B cell (primary cell): Measurements from ENCODE around the gene TIMP2. TPM values are rescaled to one million over a fixed set of nuclear protein-coding genes. Genes with fewer than 3 reads are reported as not detected.

Experiments
- ATAC-seq: fragments of 200-7000 bp; cut with Tn5 transposase; one replicate; pipeline ENCODE4 v1.10.0; 2021; ENCODE audit warnings: low read depth, mild to moderate bottlenecking, moderate number of reproducible peaks, moderate library complexity
- CTCF ChIA-PET: fragments of 350-600 bp; sonication (Branson Sonifier 250); formaldehyde crosslinking; loops from one replicate; lab custom pipeline; 2021; ENCODE audit warnings: antibody characterized with exemption, inconsistent platforms; lab: Charles Lee
- POLR2A ChIA-PET: fragments of 350-600 bp; sonication (Branson Sonifier 250); formaldehyde crosslinking; loops from one replicate; lab custom pipeline; 2021; ENCODE audit warnings: antibody characterized with exemption; lab: Charles Lee
- DNase-seq: peaks from one replicate; pipeline ENCODE4 v3.0.0; 2013
- H2AFZ ChIP-seq: 2 replicates; pipeline ENCODE4 v1.6.1; 2012; ENCODE audit warnings: mild to moderate bottlenecking, low read depth, low read length; ENCODE audit not compliant: insufficient read depth, poor library complexity, severe bottlenecking
- H3K27ac ChIP-seq, 2 donors: 1 replicate in 1 of 2; 2 replicates in 1 of 2; pipeline ENCODE4 v1.5.1; 2012 to 2013; ENCODE audit warnings: low read length in 2 of 2, mild to moderate bottlenecking in 2 of 2, moderate library complexity in 1 of 2
- H3K27me3 ChIP-seq, 4 experiments: fragments of 200-600 bp in 1 of 4; sonication (generic) in 1 of 4; replicated peaks in 1 of 4; 1 replicate in 2 of 4; 2 replicates in 2 of 4; pipeline versions ENCODE4 v1.6.1 to v1.7.0; 2013 to 2016; ENCODE audit warnings: low read length in 3 of 4, mild to moderate bottlenecking in 2 of 4, mixed read lengths in 1 of 4, moderate library complexity in 1 of 4; ENCODE audit not compliant: insufficient read depth in 4 of 4, control insufficient read depth in 3 of 4; ENCODE audit errors: control extremely low read depth in 1 of 4
- H3K36me3 ChIP-seq, 2 experiments: replicated peaks in 1 of 2; 1 replicate in 1 of 2; 2 replicates in 1 of 2; pipeline versions ENCODE4 v1.6.1 to v1.7.1; 2013; ENCODE audit warnings: low read length in 1 of 2; ENCODE audit not compliant: insufficient read depth in 2 of 2, control insufficient read depth in 1 of 2; ENCODE audit errors: control extremely low read depth in 1 of 2, extremely low read depth in 1 of 2
- H3K4me1 ChIP-seq, 2 donors: fragments of 200-600 bp in 1 of 2; sonication (generic) in 1 of 2; 1 replicate in 1 of 2; 2 replicates in 1 of 2; pipeline versions ENCODE4 v1.5.1 to v1.6.1; 2013 to 2017; ENCODE audit warnings: low read length in 2 of 2; ENCODE audit not compliant: control insufficient read depth in 2 of 2, insufficient read depth in 2 of 2
- H3K4me2 ChIP-seq: replicated peaks from 2 replicates; pipeline ENCODE3; 2012; ENCODE audit warnings: mild to moderate bottlenecking, low read depth, low read length; ENCODE audit not compliant: poor library complexity, severe bottlenecking
- H3K4me3 ChIP-seq, 5 experiments: fragments of 200-600 bp in 1 of 5; sonication (generic) in 1 of 5; 1 replicate in 3 of 5; 2 replicates in 2 of 5; pipeline versions ENCODE4 v1.5.1 to v1.7.0; 2011 to 2016; ENCODE audit warnings: low read length in 4 of 5, mild to moderate bottlenecking in 4 of 5, low read depth in 2 of 5, control low read depth in 1 of 5, moderate library complexity in 1 of 5; ENCODE audit not compliant: insufficient read depth in 1 of 5; ENCODE audit errors: control extremely low read depth in 1 of 5, extremely low read depth in 1 of 5
- H3K79me2 ChIP-seq: fragments of 200-600 bp; sonication (generic); one replicate; pipeline ENCODE4 v1.6.0; 2016; ENCODE audit warnings: low read length; ENCODE audit not compliant: control insufficient read depth, insufficient read depth
- H3K9ac ChIP-seq: fragments of 200-600 bp; sonication (generic); 2 replicates; pipeline ENCODE4 v1.6.1; 2017; ENCODE audit warnings: mild to moderate bottlenecking, low read length, moderate library complexity
- H3K9me3 ChIP-seq, 3 donors: one replicate each; pipeline versions ENCODE4 v1.6.1 to v1.7.1; 2013; ENCODE audit warnings: low read length in 2 of 3; ENCODE audit not compliant: control insufficient read depth in 2 of 3, insufficient read depth in 1 of 3; ENCODE audit errors: control extremely low read depth in 1 of 3
- H4K20me1 ChIP-seq: 2 replicates; pipeline ENCODE4 v1.6.0; 2012; ENCODE audit warnings: mild to moderate bottlenecking, low read length; ENCODE audit not compliant: insufficient read depth, control insufficient read depth, poor library complexity, severe bottlenecking
- H3K27ac Mint-ChIP-seq: one replicate; pipeline ENCODE4 v1.8.0; 2021; ENCODE audit warnings: mixed read lengths
- H3K27me3 Mint-ChIP-seq: one replicate; pipeline ENCODE4 v1.8.0; 2021; ENCODE audit warnings: mixed read lengths
- H3K4me1 Mint-ChIP-seq: one replicate; pipeline ENCODE4 v1.8.0; 2021; ENCODE audit warnings: mixed read lengths
- H3K4me3 Mint-ChIP-seq: one replicate; pipeline ENCODE4 v1.8.0; 2021; ENCODE audit warnings: mixed read lengths
- H3K9me3 Mint-ChIP-seq: one replicate; pipeline ENCODE4 v1.8.0; 2022; ENCODE audit warnings: mixed read lengths; ENCODE audit not compliant: insufficient read depth
- CTCF ChIP-seq: fragments of 200-600 bp; IDR thresholded peaks from one replicate; pipeline ENCODE4 v1.8.0; 2022; ENCODE audit warnings: antibody characterized with exemption, mild to moderate bottlenecking
- EZH2 ChIP-seq: IDR thresholded peaks from 2 replicates; pipeline ENCODE4 v1.6.1; 2012; ENCODE audit warnings: borderline replicate concordance, low read depth, mild to moderate bottlenecking, moderate library complexity, low read length; ENCODE audit not compliant: insufficient read depth, poor library complexity, severe bottlenecking
- WGBS: methylation state at CpG from one replicate; pipeline ENCODE4 v1.1.5; 2013; ENCODE audit warnings: missing lambda C conversion rate; ENCODE audit not compliant: insufficient coverage; 5-methylcytosine and 5-hydroxymethylcytosine counted together
- intact Hi-C: fragments of 100-400 bp; cut with micrococcal nuclease; formaldehyde crosslinking; loops from one replicate; pipeline ENCODE4 v1.10.0; 2022
- polyA plus RNA-seq: library from polyadenylated mRNA; depleted of rRNA; stranded (reverse); fragments of >200 nt; gene quantifications from 2 replicates; pipeline ENCODE4 v1.2.3, GENCODE V29; 2012
- total RNA-seq, 2 donors: library from RNA; stranded (reverse); fragments of 120-200 nt in 1 of 2; gene quantifications; 1 replicate in 1 of 2; 2 replicates in 1 of 2; pipeline versions ENCODE4 v1.2.3 to v1.2.4, GENCODE V29; 2013 to 2022

TIMP2 gene
- total and polyA plus RNA-seq, 2 donors (not counting 1 experiment from before 2014, with no cell fraction given) = 4.8 to 10.0 TPM

- TF ChIP-seq EZH2 (no peak), CTCF (peak; percentile 91)
- peaks cover 0 to 3% (median 0%) of the 10 kb centered on the region in 3 donors for H3K9me3 ChIP-seq
- H3K9ac ChIP-seq = no peak overlapping the region
- H3K4me1 ChIP-seq = peaks cover 3 to 14% of the 10 kb centered on the region in 2 donors
- POLR2A ChIA-PET = interaction anchor here (0.5 to 0.8 kb wide), 3 partner anchors 46 to 152 kb away, joined by 3 to 21 read pairs (median 4); partner anchors contain the start of gene TIMP2
- no peaks in the 10 kb centered on the region for H3K79me2 ChIP-seq
- ATAC-seq = peak; percentile 84
- H3K27ac Mint-ChIP-seq = no peak overlapping the region
- CTCF ChIA-PET = interaction anchor here (0.6 to 7.1 kb wide), 20 partner anchors 11 to 525 kb away, joined by 3 to 119 read pairs (median 4); no protein-coding TSS in a partner anchor
- peak overlapping the region; percentile 34 for H2AFZ ChIP-seq
- H3K27me3 ChIP-seq = no peaks in the 10 kb centered on the region
- H3K9me3 Mint-ChIP-seq = no peaks in the 10 kb centered on the region
- peaks cover 12% of the 10 kb centered on the region for H3K4me1 Mint-ChIP-seq
- WGBS = 51% methylated on average over 32 of the region's 33 CpGs
- intact Hi-C loops = loop anchor here (1.0 kb wide), 1 partner anchor 130 kb away; no protein-coding TSS in a partner anchor
- no peak overlapping the region for H3K4me3 Mint-ChIP-seq
- H3K4me3 ChIP-seq = no peak overlapping the region
- no peak overlapping the region for H3K27ac ChIP-seq
- H3K27me3 Mint-ChIP-seq = peaks cover 3% of the 10 kb centered on the region
- DNase-seq = peak; percentile 87
- H3K36me3 ChIP-seq = no peaks in the 10 kb centered on the region
- peak overlapping the region; percentile 37 for H3K4me2 ChIP-seq
- no peaks in the 10 kb centered on the region for H4K20me1 ChIP-seq
These were observed 45.9 kb upstream of the TIMP2 start for GRCh38 chr17:78970834-78971755.
